Measurements from ENCODE around the gene TREM1. TPM values are rescaled to one million over a fixed set of nuclear protein-coding genes. Genes with fewer than 3 reads are reported as not detected.

TREM1 gene
- total RNA-seq, 4 donors from 2014 or later, result 0.27 TPM; not detected in 3

DNA sequence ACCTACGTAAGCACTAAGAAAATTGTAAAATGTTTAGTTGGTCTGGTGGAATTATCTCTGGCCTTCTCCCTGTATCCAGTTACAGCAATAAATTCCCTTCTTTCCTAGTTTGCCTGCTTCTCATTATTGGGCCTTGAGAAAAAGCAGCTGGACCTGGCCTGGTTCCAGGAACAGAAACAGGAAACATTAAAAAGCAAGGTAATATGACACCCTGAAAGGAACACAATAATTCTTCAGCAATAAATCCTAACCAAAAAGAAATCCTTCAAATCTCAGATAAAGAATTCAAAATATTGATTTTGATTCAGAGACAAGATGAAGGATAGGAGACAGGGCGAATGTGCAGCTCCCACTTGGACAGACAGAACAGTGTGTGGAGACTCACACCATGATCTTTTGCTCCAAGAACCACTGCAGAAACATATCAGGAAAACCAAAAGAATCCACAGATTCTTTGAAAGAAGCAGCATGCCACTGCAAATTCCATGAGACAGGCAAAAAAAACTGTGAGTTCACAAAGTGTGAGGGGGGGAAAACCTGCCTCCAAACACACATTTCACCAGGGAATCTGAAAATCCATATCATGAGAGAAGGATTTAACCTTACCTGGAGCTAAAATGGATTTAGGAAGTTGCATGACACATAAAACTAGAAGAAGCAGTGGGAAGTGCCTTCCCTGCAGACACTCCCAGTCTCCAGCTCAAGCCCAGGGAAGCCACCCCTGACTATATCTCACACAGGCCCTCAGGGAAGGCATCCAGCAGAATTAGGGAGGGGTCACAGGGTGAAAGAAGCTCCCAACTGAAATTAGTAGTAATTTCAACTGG, 28.9 kb downstream of the TREM1 start:
- in situ Hi-C loops (cut with MboI; ENCODE audit: low pct_ligation_motif_present in 1 of 4, low pct_unique_long_range_greater_than_20kb in 1 of 4, low sequenced_read_pairs in 3 of 4) (no loop called here), intact Hi-C loops (cut with DNase I; ENCODE audit: low total_unique reads) (no loop called here)
- peak; percentile 24 for DNase-seq
- Histone ChIP-seq H3K4me3 (no peak overlapping the region), H3K36me3 (no peaks in the 10 kb centered on the region), H3K27me3 (no peaks in the 10 kb centered on the region), H3K4me1 (peaks cover 0 to 13% (median 1%) of the 10 kb centered on the region in 4 donors), H3K27ac (no peak overlapping the region), H3K9me3 (peaks cover 10 to 13% of the 10 kb centered on the region in 2 donors)
- WGBS, 2 donors (ENCODE audit: low coverage in 1 of 2), result 24 to 25% methylated on average over 2 of the region's 2 CpGs
- TF ChIP-seq POLR2AphosphoS5 (IDR thresholded peaks at IDR 0.05) (peak in 2 of 3 donors; percentile 18 to 63), EP300 (IDR thresholded peaks at IDR 0.05; ENCODE audit: low read depth) (no peak)

DNA sequence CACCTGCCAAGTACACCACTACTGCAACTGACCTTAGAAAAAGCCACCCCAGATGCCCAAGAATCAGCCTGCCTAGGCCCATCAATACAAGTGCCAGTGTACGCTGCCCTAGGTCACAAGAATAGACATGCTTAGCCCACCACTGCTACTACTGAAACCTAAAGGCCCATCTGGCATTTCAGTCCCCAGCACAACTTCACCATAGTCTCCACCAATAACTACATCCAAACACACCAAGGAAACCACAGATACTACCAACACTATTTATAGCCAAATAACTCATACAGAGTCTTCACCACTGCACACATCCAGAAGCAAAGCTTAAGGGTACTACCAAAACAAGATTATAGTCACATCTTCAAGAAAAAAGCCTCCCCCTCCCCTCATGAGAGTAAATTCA, 30.1 kb downstream of the TREM1 start:
- WGBS, 2 donors (ENCODE audit: low coverage in 1 of 2), result 68% methylated on average over 1 of the region's 1 CpG; no CpG with 5 or more reads in 1 of the 2 donors
- Histone ChIP-seq H3K9me3 (peaks cover 2 to 6% of the 10 kb centered on the region in 2 donors), H3K27ac (peak overlapping the region in 1 of 4 donors; percentile 49), H3K36me3 (no peaks in the 10 kb centered on the region), H3K4me3 (no peak overlapping the region), H3K27me3 (no peaks in the 10 kb centered on the region), H3K4me1 (peaks cover 0 to 13% (median 1%) of the 10 kb centered on the region in 4 donors)
- no peak for TF ChIP-seq EP300 (IDR thresholded peaks at IDR 0.05; ENCODE audit: low read depth)
- no peak for TF ChIP-seq POLR2AphosphoS5 (IDR thresholded peaks at IDR 0.05)
- TF ChIP-seq, protein P1, sequence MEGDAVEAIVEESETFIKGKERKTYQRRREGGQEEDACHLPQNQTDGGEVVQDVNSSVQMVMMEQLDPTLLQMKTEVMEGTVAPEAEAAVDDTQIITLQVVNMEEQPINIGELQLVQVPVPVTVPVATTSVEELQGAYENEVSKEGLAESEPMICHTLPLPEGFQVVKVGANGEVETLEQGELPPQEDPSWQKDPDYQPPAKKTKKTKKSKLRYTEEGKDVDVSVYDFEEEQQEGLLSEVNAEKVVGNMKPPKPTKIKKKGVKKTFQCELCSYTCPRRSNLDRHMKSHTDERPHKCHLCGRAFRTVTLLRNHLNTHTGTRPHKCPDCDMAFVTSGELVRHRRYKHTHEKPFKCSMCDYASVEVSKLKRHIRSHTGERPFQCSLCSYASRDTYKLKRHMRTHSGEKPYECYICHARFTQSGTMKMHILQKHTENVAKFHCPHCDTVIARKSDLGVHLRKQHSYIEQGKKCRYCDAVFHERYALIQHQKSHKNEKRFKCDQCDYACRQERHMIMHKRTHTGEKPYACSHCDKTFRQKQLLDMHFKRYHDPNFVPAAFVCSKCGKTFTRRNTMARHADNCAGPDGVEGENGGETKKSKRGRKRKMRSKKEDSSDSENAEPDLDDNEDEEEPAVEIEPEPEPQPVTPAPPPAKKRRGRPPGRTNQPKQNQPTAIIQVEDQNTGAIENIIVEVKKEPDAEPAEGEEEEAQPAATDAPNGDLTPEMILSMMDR (IDR thresholded peaks at IDR 0.05), result no peak
- TF ChIP-seq POLR2A (IDR thresholded peaks at IDR 0.05), result no peak
- in situ Hi-C loops (cut with MboI; ENCODE audit: low pct_ligation_motif_present in 1 of 4, low pct_unique_long_range_greater_than_20kb in 1 of 4, low sequenced_read_pairs in 3 of 4) (no loop called here), intact Hi-C loops (cut with DNase I; ENCODE audit: low total_unique reads) (no loop called here)
- DNase-seq, result no peak

DNA sequence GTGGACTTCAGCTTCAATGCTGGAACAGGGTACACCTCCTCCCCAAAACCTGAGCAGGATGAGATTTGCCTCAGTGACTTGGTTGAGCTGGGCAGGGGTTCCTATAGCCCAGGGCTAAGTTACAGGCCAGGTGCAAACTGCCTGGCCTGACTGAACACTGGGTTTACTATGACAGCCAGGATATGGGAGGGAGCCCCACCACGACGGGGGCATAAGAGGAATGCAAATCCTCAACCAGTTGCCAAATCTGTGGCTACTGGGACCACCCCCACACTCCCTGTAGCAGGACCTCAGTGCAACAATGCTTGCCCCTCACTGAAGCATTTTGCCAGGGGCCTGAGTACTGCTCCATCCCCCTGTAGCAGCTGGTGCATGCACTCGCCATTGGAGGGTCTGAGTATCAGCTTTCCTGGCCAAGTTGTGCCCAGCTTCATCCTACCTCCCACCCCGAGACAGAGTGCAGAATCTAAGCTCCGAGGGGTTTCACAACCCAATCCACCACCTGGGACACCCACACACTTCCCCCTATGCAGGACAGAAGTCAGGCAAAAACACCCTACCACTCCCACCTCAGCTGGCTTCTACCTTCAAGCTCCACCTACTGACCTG, 30.7 kb downstream of the TREM1 start:
- TF ChIP-seq, protein P1 (IDR thresholded peaks at IDR 0.05), result no peak
- TF ChIP-seq POLR2AphosphoS5 (IDR thresholded peaks at IDR 0.05), result no peak
- TF ChIP-seq POLR2A (IDR thresholded peaks at IDR 0.05), result no peak
- TF ChIP-seq EP300 (IDR thresholded peaks at IDR 0.05; ENCODE audit: low read depth), result no peak
- DNase-seq, result peak; percentile 13
- H3K4me1 ChIP-seq, result peaks cover 0 to 13% (median 1%) of the 10 kb centered on the region in 4 donors
- H3K27ac ChIP-seq, result peak overlapping the region in 1 of 4 donors; percentile 49
- H3K27me3 ChIP-seq, result no peaks in the 10 kb centered on the region
- H3K9me3 ChIP-seq, result no peaks in the 10 kb centered on the region
- no peak overlapping the region for H3K4me3 ChIP-seq
- 53% methylated on average over 5 of the region's 5 CpGs; no CpG with 5 or more reads in 1 of the 2 donors for WGBS, 2 donors (ENCODE audit: low coverage in 1 of 2)
- H3K36me3 ChIP-seq, result no peaks in the 10 kb centered on the region
- intact Hi-C loops (cut with DNase I; ENCODE audit: low total_unique reads), result no loop called here
- in situ Hi-C loops (cut with MboI; ENCODE audit: low pct_ligation_motif_present in 1 of 4, low pct_unique_long_range_greater_than_20kb in 1 of 4, low sequenced_read_pairs in 3 of 4), result no loop called here

DNA sequence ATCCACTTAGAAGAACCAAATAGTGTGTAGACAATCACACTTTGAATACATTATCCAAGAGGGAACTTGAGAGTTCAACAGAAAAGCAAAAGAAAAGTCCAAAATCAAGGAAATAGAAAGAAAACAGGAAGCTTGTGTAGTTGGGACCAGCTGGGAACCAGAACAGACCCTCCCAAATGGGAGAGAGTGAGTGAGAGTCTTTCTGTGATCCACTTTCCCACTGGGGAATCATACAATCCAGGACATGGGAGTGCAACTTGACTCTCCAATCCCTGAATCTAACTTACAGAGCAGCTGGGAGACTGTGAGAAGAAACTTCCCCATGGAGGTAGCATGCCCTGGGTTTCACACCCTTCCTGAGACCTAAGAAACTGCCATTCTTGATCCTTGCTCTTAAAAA, 31.4 kb downstream of the TREM1 start:
- in situ Hi-C loops (cut with MboI; ENCODE audit: low pct_ligation_motif_present in 1 of 4, low pct_unique_long_range_greater_than_20kb in 1 of 4, low sequenced_read_pairs in 3 of 4) (no loop called here), intact Hi-C loops (cut with DNase I; ENCODE audit: low total_unique reads) (no loop called here)
- Histone ChIP-seq H3K27me3 (no peaks in the 10 kb centered on the region), H3K4me1 (peaks cover 0 to 13% (median 1%) of the 10 kb centered on the region in 4 donors), H3K4me3 (no peak overlapping the region), H3K36me3 (no peaks in the 10 kb centered on the region), H3K27ac (peak overlapping the region in 1 of 4 donors; percentile 49), H3K9me3 (no peaks in the 10 kb centered on the region)
- no peak for DNase-seq
- no peak for TF ChIP-seq POLR2AphosphoS5 (IDR thresholded peaks at IDR 0.05)
- TF ChIP-seq POLR2A (IDR thresholded peaks at IDR 0.05), result no peak
